WI38 (cell line): ENCODE results near the gene LRRC49.
"Not testable (repeated sequence)": the region's sequence is repeated elsewhere in the genome, so short reads cannot be mapped to it uniquely, and the experiment has no call there.

Experiments used
- H3K4me3 ChIP-seq: 2 replicates; pipeline ENCODE4 v1.5.1; 2011; ENCODE audit warnings: low read depth, mild to moderate bottlenecking, control low read depth, low read length
- CTCF ChIP-seq: IDR thresholded peaks from 2 replicates; pipeline ENCODE4 v1.5.1; 2012; ENCODE audit warnings: low read depth, mild to moderate bottlenecking, control low read depth, low read length

Gene LRRC49

GRCh38 chr15:70974004-70974832 is 81.6 kb downstream of the LRRC49 start:
- no peak overlapping the region for H3K4me3 ChIP-seq
- TF ChIP-seq CTCF: no peak; the same call in 1 of the 2 replicates

GRCh38 chr15:70976851-70977250 is 84.2 kb downstream of the LRRC49 start:
- no peak for TF ChIP-seq CTCF
- no peak overlapping the region for H3K4me3 ChIP-seq

GRCh38 chr15:70995383-70995970 is 102.9 kb downstream of the LRRC49 start:
- no peak overlapping the region for H3K4me3 ChIP-seq
- no peak for TF ChIP-seq CTCF

GRCh38 chr15:70998319-70998718 is 105.7 kb downstream of the LRRC49 start:
- no peak overlapping the region for H3K4me3 ChIP-seq
- no peak for TF ChIP-seq CTCF

- no peak for TF ChIP-seq CTCF
Observed at GRCh38 chr15:71002316-71002715, 109.7 kb downstream of the LRRC49 start.

GRCh38 chr15:71003319-71003718 is 110.7 kb downstream of the LRRC49 start:
- no peak for TF ChIP-seq CTCF
- H3K4me3 ChIP-seq: no peak overlapping the region

More at GRCh38 chr15:71002316-71002715, 109.7 kb downstream of the LRRC49 start:
- H3K4me3 ChIP-seq: no peak overlapping the region

- not testable (repeated sequence) for H3K4me3 ChIP-seq
Observed at GRCh38 chr15:71004506-71004905, 111.9 kb downstream of the LRRC49 start.
